Karpas-422 (cell line): ENCODE results near the gene KLHL22. TPM values are rescaled to one million over a fixed set of nuclear protein-coding genes. Genes with fewer than 3 reads are reported as not detected.
"Not testable (repeated sequence)": the region's sequence is repeated elsewhere in the genome, so short reads cannot be mapped to it uniquely, and the experiment has no call there.

ENCODE experiments used
- DNase-seq: peaks from one replicate; pipeline ENCODE4 v3.0.0-alpha.2; 2015
- H2AFZ ChIP-seq: fragments of 200-600 bp; sonication (generic); 2 replicates; pipeline ENCODE4 v1.6.1; 2014; ENCODE audit warnings: antibody characterized with exemption, low read length, mixed read lengths
- H3K27ac ChIP-seq: fragments of 200-600 bp; sonication (generic); 2 replicates; pipeline ENCODE4 v1.5.1; 2014; ENCODE audit warnings: mild to moderate bottlenecking, low read length, moderate library complexity
- H3K27me3 ChIP-seq: fragments of 200-600 bp; sonication (generic); 2 replicates; pipeline ENCODE4 v1.6.1; 2014; ENCODE audit warnings: low read length, mixed read lengths
- H3K36me3 ChIP-seq: fragments of 200-600 bp; sonication (generic); 2 replicates; pipeline ENCODE4 v1.6.1; 2014; ENCODE audit warnings: low read length, mixed read lengths; ENCODE audit not compliant: insufficient read depth
- H3K4me1 ChIP-seq: fragments of 200-600 bp; sonication (generic); 2 replicates; pipeline ENCODE4 v1.6.1; 2014; ENCODE audit warnings: mild to moderate bottlenecking, low read length, mixed read lengths
- H3K4me2 ChIP-seq: fragments of 200-600 bp; sonication (generic); 2 replicates; pipeline ENCODE4 v1.6.1; 2014; ENCODE audit warnings: low read length, low read depth, mild to moderate bottlenecking; ENCODE audit not compliant: poor library complexity, severe bottlenecking
- H3K4me3 ChIP-seq: fragments of 200-600 bp; sonication (generic); 2 replicates; pipeline ENCODE4 v1.5.1; 2014; ENCODE audit warnings: mild to moderate bottlenecking, antibody characterized with exemption, low read length, mixed read lengths
- H3K79me2 ChIP-seq: fragments of 200-600 bp; sonication (generic); 2 replicates; pipeline ENCODE4 v1.6.1; 2014; ENCODE audit warnings: mild to moderate bottlenecking, low read length, mixed read lengths
- H3K9ac ChIP-seq: fragments of 200-600 bp; sonication (generic); 2 replicates; pipeline ENCODE4 v1.6.0; 2014; ENCODE audit warnings: low read length
- H3K9me2 ChIP-seq: fragments of 200-600 bp; sonication (generic), shearing (Covaris generic); replicated peaks from 2 replicates; pipeline ENCODE4 v1.6.0; 2014; ENCODE audit warnings: mild to moderate bottlenecking, low read length, moderate library complexity; ENCODE audit not compliant: insufficient read depth
- H3K9me3 ChIP-seq: fragments of 300-700, 200-600 bp; sonication (generic); 2 replicates; pipeline ENCODE4 v1.6.1; 2014; ENCODE audit warnings: low read length, mixed read lengths
- H4K20me1 ChIP-seq: fragments of 200-600 bp; sonication (generic); 2 replicates; pipeline ENCODE4 v1.6.1; 2014; ENCODE audit warnings: mild to moderate bottlenecking, antibody characterized with exemption, low read length, low read depth; ENCODE audit not compliant: insufficient read depth
- total RNA-seq: library from RNA; depleted of rRNA; stranded (reverse); fragments of >200 nt; shearing (Covaris generic); gene quantifications from 2 replicates; pipeline ENCODE4 v1.2.3, GENCODE V29; 2014; ENCODE audit warnings: low replicate concordance

Gene KLHL22
- total RNA-seq, 1 experiment from 2014 or later = 9.7 TPM

- Histone ChIP-seq H3K4me1 (peaks cover 4% of the 10 kb centered on the region; the same call in 1 of the 2 replicates), H3K36me3 (no peaks in the 10 kb centered on the region), H3K27me3 (no peaks in the 10 kb centered on the region), H3K9me3 (no peaks in the 10 kb centered on the region), H3K4me2 (no peak overlapping the region), H3K9ac (no peak overlapping the region), H3K79me2 (no peaks in the 10 kb centered on the region), H3K27ac (no peak overlapping the region), H3K9me2 (no peaks in the 10 kb centered on the region), H4K20me1 (no peaks in the 10 kb centered on the region), H3K4me3 (no peak overlapping the region), H2AFZ (no peak overlapping the region; the same call in 1 of the 2 replicates)
- no peak for DNase-seq
These were observed 38.9 kb downstream of the KLHL22 start for GRCh38 chr22:20456722-20457076.

GRCh38 chr22:20456064-20456721, 39.4 kb downstream of the KLHL22 start:
- no peaks in the 10 kb centered on the region for H3K27me3 ChIP-seq
- no peaks in the 10 kb centered on the region for H3K9me3 ChIP-seq
- DNase-seq = peak; percentile 91
- no peaks in the 10 kb centered on the region for H3K79me2 ChIP-seq
- H3K4me3 ChIP-seq = no peak overlapping the region
- H2AFZ ChIP-seq = peak overlapping the region; percentile 34; the same call in 1 of the 2 replicates
- H3K4me1 ChIP-seq = peaks cover 4% of the 10 kb centered on the region; the same call in 1 of the 2 replicates
- H3K9me2 ChIP-seq = no peaks in the 10 kb centered on the region
- H3K4me2 ChIP-seq = no peak overlapping the region
- no peaks in the 10 kb centered on the region for H4K20me1 ChIP-seq
- no peak overlapping the region for H3K27ac ChIP-seq
- H3K9ac ChIP-seq = no peak overlapping the region
- H3K36me3 ChIP-seq = no peaks in the 10 kb centered on the region

- Histone ChIP-seq H3K79me2 (no peaks in the 10 kb centered on the region), H3K27ac (no peak overlapping the region), H3K9ac (no peak overlapping the region), H3K36me3 (no peaks in the 10 kb centered on the region), H3K4me3 (no peak overlapping the region), H3K9me3 (no peaks in the 10 kb centered on the region), H3K4me1 (peaks cover 4% of the 10 kb centered on the region; the same call in 1 of the 2 replicates), H2AFZ (peak overlapping the region; percentile 34; the same call in 1 of the 2 replicates), H3K27me3 (no peaks in the 10 kb centered on the region), H4K20me1 (no peaks in the 10 kb centered on the region), H3K9me2 (no peaks in the 10 kb centered on the region), H3K4me2 (no peak overlapping the region)
- no peak for DNase-seq
These were observed 39.9 kb downstream of the KLHL22 start for GRCh38 chr22:20455709-20456063.

GRCh38 chr22:20453222-20453621, 42.4 kb downstream of the KLHL22 start:
- Histone ChIP-seq H3K4me2 (no peak overlapping the region), H2AFZ (no peak overlapping the region), H3K27ac (no peak overlapping the region)

GRCh38 chr22:20451920-20452319, 43.7 kb downstream of the KLHL22 start:
- Histone ChIP-seq H3K4me2 (no peak overlapping the region), H3K4me3 (no peak overlapping the region), H3K36me3 (no peaks in the 10 kb centered on the region), H3K4me1 (peaks cover 4% of the 10 kb centered on the region; the same call in 1 of the 2 replicates), H4K20me1 (no peaks in the 10 kb centered on the region), H2AFZ (no peak overlapping the region), H3K9me2 (no peaks in the 10 kb centered on the region), H3K27me3 (no peaks in the 10 kb centered on the region), H3K27ac (no peak overlapping the region), H3K9ac (no peak overlapping the region), H3K79me2 (no peaks in the 10 kb centered on the region), H3K9me3 (no peaks in the 10 kb centered on the region)
- no peak for DNase-seq

More at GRCh38 chr22:20453222-20453621, 42.4 kb downstream of the KLHL22 start:
- Histone ChIP-seq H3K4me1 (peaks cover 4% of the 10 kb centered on the region; the same call in 1 of the 2 replicates), H3K9ac (no peak overlapping the region), H3K9me2 (no peaks in the 10 kb centered on the region), H3K36me3 (no peaks in the 10 kb centered on the region), H3K4me3 (no peak overlapping the region), H3K79me2 (no peaks in the 10 kb centered on the region), H3K9me3 (no peaks in the 10 kb centered on the region), H4K20me1 (no peaks in the 10 kb centered on the region), H3K27me3 (no peaks in the 10 kb centered on the region)
- DNase-seq = no peak

- H3K9me3 ChIP-seq, H3K4me1 ChIP-seq, H4K20me1 ChIP-seq, DNase-seq, H3K9ac ChIP-seq, H3K9me2 ChIP-seq, H3K79me2 ChIP-seq, H3K4me2 ChIP-seq, H3K36me3 ChIP-seq, H3K4me3 ChIP-seq, H3K27me3 ChIP-seq, H2AFZ ChIP-seq, H3K27ac ChIP-seq: not testable (repeated sequence)
These were observed 44.3 kb downstream of the KLHL22 start for GRCh38 chr22:20451129-20451778.

- DNase-seq = no peak
- no peaks in the 10 kb centered on the region for H4K20me1 ChIP-seq
- no peaks in the 10 kb centered on the region for H3K36me3 ChIP-seq
- no peaks in the 10 kb centered on the region for H3K4me1 ChIP-seq
- no peak overlapping the region for H2AFZ ChIP-seq
- H3K9ac ChIP-seq = no peak overlapping the region
- no peaks in the 10 kb centered on the region for H3K9me3 ChIP-seq
- no peaks in the 10 kb centered on the region for H3K27me3 ChIP-seq
- H3K4me2 ChIP-seq = no peak overlapping the region
- H3K27ac ChIP-seq = no peak overlapping the region
- no peak overlapping the region for H3K4me3 ChIP-seq
- no peaks in the 10 kb centered on the region for H3K79me2 ChIP-seq
- H3K9me2 ChIP-seq = no peaks in the 10 kb centered on the region
These were observed 45.1 kb downstream of the KLHL22 start for GRCh38 chr22:20450551-20450906.

- no peak for DNase-seq
These were observed 45.6 kb downstream of the KLHL22 start for GRCh38 chr22:20449819-20450550.

More at GRCh38 chr22:20449819-20450550, 45.6 kb downstream of the KLHL22 start:
- no peaks in the 10 kb centered on the region for H3K36me3 ChIP-seq
- H3K27me3 ChIP-seq = no peaks in the 10 kb centered on the region
- H3K9me2 ChIP-seq = no peaks in the 10 kb centered on the region
- H2AFZ ChIP-seq = no peak overlapping the region
- H3K9me3 ChIP-seq = no peaks in the 10 kb centered on the region
- no peak overlapping the region for H3K4me2 ChIP-seq
- H3K4me1 ChIP-seq = no peaks in the 10 kb centered on the region
- H4K20me1 ChIP-seq = no peaks in the 10 kb centered on the region
- no peak overlapping the region for H3K4me3 ChIP-seq
- H3K79me2 ChIP-seq = no peaks in the 10 kb centered on the region
- no peak overlapping the region for H3K9ac ChIP-seq
- H3K27ac ChIP-seq = no peak overlapping the region
